HEK293 (cell line): ENCODE data around the gene ZFP92.

Source experiments
- CTCF ChIA-PET: fragments of 350-600 bp; formaldehyde crosslinking; extraction: SDS; loops from one replicate; lab custom pipeline; 2021; ENCODE audit warnings: antibody characterized with exemption; lab: Yijun Ruan, JAX
- POLR2A ChIA-PET: fragments of 300-600 bp; formaldehyde crosslinking; extraction: SDS; loops from one replicate; lab custom pipeline; 2020; ENCODE audit warnings: antibody characterized with exemption, inconsistent platforms; lab: Yijun Ruan, JAX
- H3K27ac ChIP-seq: fragments of 200-500 bp; sonication (Bioruptor generic); 2 replicates; pipeline ENCODE4 v1.5.1; 2014; ENCODE audit warnings: low read depth, low read length, control low read depth, inconsistent platforms; ENCODE audit errors: extremely low read depth
- H3K36me3 ChIP-seq, 2 experiments: fragments of 200-500 bp in 1 of 2; sonication (Bioruptor generic) in 1 of 2; 1 replicate in 1 of 2; 2 replicates in 1 of 2; pipeline ENCODE4 v1.5.1; 2014 to 2017; ENCODE audit warnings: inconsistent platforms in 2 of 2, low read length in 2 of 2; ENCODE audit not compliant: control insufficient read depth in 2 of 2, insufficient read depth in 1 of 2
- H3K4me1 ChIP-seq: fragments of 200-500 bp; sonication (Bioruptor generic); 2 replicates; pipeline ENCODE4 v1.5.1; 2014; ENCODE audit warnings: mild to moderate bottlenecking, low read length, inconsistent platforms; ENCODE audit not compliant: control insufficient read depth, insufficient read depth
- H3K4me3 ChIP-seq: 2 replicates; pipeline ENCODE4 v1.5.1; 2011; ENCODE audit warnings: low read depth, mild to moderate bottlenecking, control low read depth, low read length, moderate library complexity
- H3K9me3 ChIP-seq: fragments of 200-500 bp; sonication (Bioruptor generic); 2 replicates; pipeline ENCODE4 v1.5.1; 2014; ENCODE audit warnings: low read depth, low read length, inconsistent platforms; ENCODE audit not compliant: control insufficient read depth, insufficient read depth
- HOXA7 ChIP-seq: sonication (generic); formaldehyde crosslinking; IDR thresholded peaks from 2 replicates; pipeline ENCODE4 v1.8.1; 2022; ENCODE audit warnings: missing genetic modification reagents, borderline replicate concordance
- MEIS1 ChIP-seq: sonication (generic); formaldehyde crosslinking; IDR thresholded peaks from 2 replicates; pipeline ENCODE4 v1.8.1; 2022; ENCODE audit warnings: missing genetic modification reagents, mild to moderate bottlenecking, borderline replicate concordance
- PRDM6 ChIP-seq: fragments of 450-650 bp; formaldehyde crosslinking; IDR thresholded peaks from 2 replicates; pipeline ENCODE4 v1.5.1; 2017; ENCODE audit warnings: missing biosample characterization, missing genetic modification characterization
- ZFP3 ChIP-seq: fragments of 450-650 bp; formaldehyde crosslinking; IDR thresholded peaks from 2 replicates; pipeline ENCODE4 v1.5.1; 2016; ENCODE audit warnings: low read depth, missing biosample characterization, missing genetic modification characterization
- ZIC2 ChIP-seq: fragments of 450-650 bp; formaldehyde crosslinking; IDR thresholded peaks from 2 replicates; pipeline ENCODE4 v1.5.1; 2016; ENCODE audit warnings: missing biosample characterization, missing genetic modification characterization
- ZNF211 ChIP-seq: fragments of 450-650 bp; formaldehyde crosslinking; IDR thresholded peaks from 2 replicates; pipeline ENCODE4 v1.5.1; 2016; ENCODE audit warnings: low read depth, missing biosample characterization, missing genetic modification characterization
- ZNF214 ChIP-seq: fragments of 450-650 bp; formaldehyde crosslinking; IDR thresholded peaks from 2 replicates; pipeline ENCODE4 v1.5.1; 2017; ENCODE audit warnings: missing biosample characterization, mild to moderate bottlenecking, missing genetic modification characterization, borderline replicate concordance
- ZNF23 ChIP-seq: fragments of 450-650 bp; formaldehyde crosslinking; IDR thresholded peaks from 2 replicates; pipeline ENCODE4 v1.5.1; 2016; ENCODE audit warnings: missing biosample characterization, missing genetic modification characterization, borderline replicate concordance
- ZNF239 ChIP-seq: fragments of 450-650 bp; formaldehyde crosslinking; IDR thresholded peaks from 2 replicates; pipeline ENCODE4 v1.5.1; 2016; ENCODE audit warnings: missing biosample characterization, missing genetic modification characterization
- ZNF248 ChIP-seq: fragments of 450-650 bp; formaldehyde crosslinking; IDR thresholded peaks from 2 replicates; pipeline ENCODE4 v1.5.1; 2017; ENCODE audit warnings: missing biosample characterization, missing genetic modification characterization
- ZNF362 ChIP-seq: fragments of 450-650 bp; formaldehyde crosslinking; IDR thresholded peaks from 2 replicates; pipeline ENCODE4 v1.5.1; 2016; ENCODE audit warnings: missing biosample characterization, missing genetic modification characterization
- ZNF423 ChIP-seq: fragments of 450-650 bp; formaldehyde crosslinking; IDR thresholded peaks from 2 replicates; pipeline ENCODE4 v1.5.1; 2016; ENCODE audit warnings: missing biosample characterization, missing genetic modification characterization
- ZNF510 ChIP-seq: fragments of 450-650 bp; formaldehyde crosslinking; IDR thresholded peaks from 2 replicates; pipeline ENCODE4 v1.5.1; 2018; ENCODE audit warnings: mild to moderate bottlenecking, missing genetic modification characterization, missing biosample characterization; ENCODE audit not compliant: insufficient replicate concordance
- ZNF530 ChIP-seq: fragments of 450-650 bp; formaldehyde crosslinking; IDR thresholded peaks from 2 replicates; pipeline ENCODE4 v1.5.1; 2016; ENCODE audit warnings: low read depth, missing biosample characterization, missing genetic modification characterization
- ZNF548 ChIP-seq: fragments of 450-650 bp; formaldehyde crosslinking; IDR thresholded peaks from 2 replicates; pipeline ENCODE4 v1.5.1; 2016; ENCODE audit warnings: missing biosample characterization, missing genetic modification characterization
- ZNF624 ChIP-seq: fragments of 450-650 bp; formaldehyde crosslinking; IDR thresholded peaks from 2 replicates; pipeline ENCODE4 v1.5.1; 2017; ENCODE audit warnings: missing biosample characterization, missing genetic modification characterization
- TF ChIP-seq, protein P1 (sequence below): fragments of 450-650 bp; formaldehyde crosslinking; IDR thresholded peaks from 2 replicates; pipeline ENCODE4 v1.5.1; 2016; ENCODE audit warnings: missing biosample characterization, missing genetic modification characterization, borderline replicate concordance
- TF ChIP-seq, protein P2 (sequence below): fragments of 450-650 bp; formaldehyde crosslinking; IDR thresholded peaks from 2 replicates; pipeline ENCODE4 v1.5.1; 2016; ENCODE audit warnings: missing biosample characterization, missing genetic modification characterization

ZFP92 gene

GRCh38 chrX:153457136-153457825, 46.0 kb downstream of the ZFP92 start:
- ChIA-PET CTCF (interaction anchor here (0.6 to 5.0 kb wide), 2 partner anchors 49 to 150 kb away, joined by 3 to 81 read pairs; no protein-coding TSS in a partner anchor), POLR2A (no interaction called here)
- no peaks in the 10 kb centered on the region for H3K4me1 ChIP-seq
- no peak overlapping the region for H3K4me3 ChIP-seq
- H3K9me3 ChIP-seq, result no peaks in the 10 kb centered on the region
- peaks cover 5 to 49% of the 10 kb centered on the region in 2 experiments; a peak in 2 of 3 replicates for H3K36me3 ChIP-seq
- no peak overlapping the region for H3K27ac ChIP-seq
- TF ChIP-seq ZNF211 (tag by site-specific recombination), result no peak
- no peak for TF ChIP-seq MEIS1
- no peak for TF ChIP-seq ZNF23 (tag by site-specific recombination)
- TF ChIP-seq ZNF248 (tag by site-specific recombination), result no peak
- no peak for TF ChIP-seq ZNF510
- no peak for TF ChIP-seq HOXA7 (CRISPR knock-in tag)
- TF ChIP-seq, protein P1, sequence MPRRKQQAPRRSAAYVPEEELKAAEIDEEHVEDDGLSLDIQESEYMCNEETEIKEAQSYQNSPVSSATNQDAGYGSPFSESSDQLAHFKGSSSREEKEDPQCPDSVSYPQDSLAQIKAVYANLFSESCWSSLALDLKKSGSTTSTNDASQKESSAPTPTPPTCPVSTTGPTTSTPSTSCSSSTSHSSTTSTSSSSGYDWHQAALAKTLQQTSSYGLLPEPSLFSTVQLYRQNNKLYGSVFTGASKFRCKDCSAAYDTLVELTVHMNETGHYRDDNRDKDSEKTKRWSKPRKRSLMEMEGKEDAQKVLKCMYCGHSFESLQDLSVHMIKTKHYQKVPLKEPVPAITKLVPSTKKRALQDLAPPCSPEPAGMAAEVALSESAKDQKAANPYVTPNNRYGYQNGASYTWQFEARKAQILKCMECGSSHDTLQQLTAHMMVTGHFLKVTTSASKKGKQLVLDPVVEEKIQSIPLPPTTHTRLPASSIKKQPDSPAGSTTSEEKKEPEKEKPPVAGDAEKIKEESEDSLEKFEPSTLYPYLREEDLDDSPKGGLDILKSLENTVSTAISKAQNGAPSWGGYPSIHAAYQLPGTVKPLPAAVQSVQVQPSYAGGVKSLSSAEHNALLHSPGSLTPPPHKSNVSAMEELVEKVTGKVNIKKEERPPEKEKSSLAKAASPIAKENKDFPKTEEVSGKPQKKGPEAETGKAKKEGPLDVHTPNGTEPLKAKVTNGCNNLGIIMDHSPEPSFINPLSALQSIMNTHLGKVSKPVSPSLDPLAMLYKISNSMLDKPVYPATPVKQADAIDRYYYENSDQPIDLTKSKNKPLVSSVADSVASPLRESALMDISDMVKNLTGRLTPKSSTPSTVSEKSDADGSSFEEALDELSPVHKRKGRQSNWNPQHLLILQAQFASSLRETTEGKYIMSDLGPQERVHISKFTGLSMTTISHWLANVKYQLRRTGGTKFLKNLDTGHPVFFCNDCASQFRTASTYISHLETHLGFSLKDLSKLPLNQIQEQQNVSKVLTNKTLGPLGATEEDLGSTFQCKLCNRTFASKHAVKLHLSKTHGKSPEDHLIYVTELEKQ (tag by site-specific recombination), result no peak
- no peak for TF ChIP-seq ZNF548
- TF ChIP-seq ZNF423 (tag by site-specific recombination), result no peak

DNA sequence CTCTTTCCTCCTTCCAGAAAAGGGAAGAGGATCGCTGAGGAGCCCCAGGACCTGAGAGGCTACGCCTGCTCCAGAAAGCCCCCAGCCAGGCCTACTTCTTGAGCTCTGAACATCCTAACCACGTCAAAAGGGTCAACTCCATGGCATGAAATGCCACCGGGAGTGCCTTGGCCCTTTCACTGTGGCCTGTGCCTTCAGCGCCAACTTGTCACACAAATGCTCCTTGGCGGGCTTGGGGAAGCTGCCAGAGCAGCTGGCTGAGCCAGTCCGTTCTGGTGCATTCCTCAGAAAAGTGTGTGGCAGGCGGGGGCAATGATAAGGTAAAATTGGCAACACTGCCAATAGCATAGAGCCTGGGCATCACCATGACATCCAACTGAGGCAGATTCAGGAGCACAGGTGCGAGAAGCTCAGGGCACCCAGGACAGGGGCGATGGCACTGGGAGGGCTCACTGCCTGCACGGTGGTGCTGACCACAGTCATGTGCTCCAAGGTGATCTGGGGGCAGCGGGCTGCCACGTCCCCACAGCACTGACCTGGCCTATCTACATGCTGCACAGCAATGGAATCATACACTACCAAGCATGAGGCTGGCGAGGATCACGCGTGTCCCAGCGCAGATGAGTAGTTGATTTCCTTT, 46.7 kb downstream of the ZFP92 start:
- CTCF ChIA-PET, result interaction anchor here (0.6 to 5.0 kb wide), 2 partner anchors 15 to 49 kb away, joined by 3 to 81 read pairs; no protein-coding TSS in a partner anchor
- Histone ChIP-seq H3K36me3 (peaks cover 5 to 56% of the 10 kb centered on the region in 2 experiments; a peak in 2 of 3 replicates), H3K4me3 (no peak overlapping the region), H3K9me3 (no peaks in the 10 kb centered on the region), H3K27ac (no peak overlapping the region), H3K4me1 (no peaks in the 10 kb centered on the region)
- no peak for TF ChIP-seq ZNF624
- no peak for TF ChIP-seq ZIC2 (tag by site-specific recombination)
- no peak for TF ChIP-seq ZNF239 (tag by site-specific recombination)
- no peak for TF ChIP-seq ZNF530
- TF ChIP-seq ZNF362 (tag by site-specific recombination), result no peak
- TF ChIP-seq, protein P2, sequence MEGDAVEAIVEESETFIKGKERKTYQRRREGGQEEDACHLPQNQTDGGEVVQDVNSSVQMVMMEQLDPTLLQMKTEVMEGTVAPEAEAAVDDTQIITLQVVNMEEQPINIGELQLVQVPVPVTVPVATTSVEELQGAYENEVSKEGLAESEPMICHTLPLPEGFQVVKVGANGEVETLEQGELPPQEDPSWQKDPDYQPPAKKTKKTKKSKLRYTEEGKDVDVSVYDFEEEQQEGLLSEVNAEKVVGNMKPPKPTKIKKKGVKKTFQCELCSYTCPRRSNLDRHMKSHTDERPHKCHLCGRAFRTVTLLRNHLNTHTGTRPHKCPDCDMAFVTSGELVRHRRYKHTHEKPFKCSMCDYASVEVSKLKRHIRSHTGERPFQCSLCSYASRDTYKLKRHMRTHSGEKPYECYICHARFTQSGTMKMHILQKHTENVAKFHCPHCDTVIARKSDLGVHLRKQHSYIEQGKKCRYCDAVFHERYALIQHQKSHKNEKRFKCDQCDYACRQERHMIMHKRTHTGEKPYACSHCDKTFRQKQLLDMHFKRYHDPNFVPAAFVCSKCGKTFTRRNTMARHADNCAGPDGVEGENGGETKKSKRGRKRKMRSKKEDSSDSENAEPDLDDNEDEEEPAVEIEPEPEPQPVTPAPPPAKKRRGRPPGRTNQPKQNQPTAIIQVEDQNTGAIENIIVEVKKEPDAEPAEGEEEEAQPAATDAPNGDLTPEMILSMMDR (tag by site-specific recombination), result no peak
- TF ChIP-seq ZFP3 (tag by site-specific recombination), result no peak
- no peak for TF ChIP-seq ZNF214 (tag by site-specific recombination)
- TF ChIP-seq PRDM6 (tag by site-specific recombination), result no peak
- POLR2A ChIA-PET, result no interaction called here
